Measurements from ENCODE around the gene PLA2G2D.

GRCh38 chr1:20167126-20167525 lies 47.8 kb upstream of the PLA2G2D start:
- TF ChIP-seq CTCF (IDR thresholded peaks at IDR 0.05) (no peak), POLR2AphosphoS5 (IDR thresholded peaks at IDR 0.05) (no peak)
